Spleen (tissue), 11 donors: Measurements from ENCODE around the gene MERTK. TPM values are rescaled to one million over a fixed set of nuclear protein-coding genes. Genes with fewer than 3 reads are reported as not detected.

Experiments used
- DNase-seq: peaks from one replicate; pipeline ENCODE4 v3.0.0-alpha.2; 2020
- H3K27ac ChIP-seq, 8 donors: fragments of 200-600 bp; sonication (generic) in 7 of 8; 1 replicate in 4 of 8; 2 replicates in 4 of 8; pipeline versions ENCODE4 v1.5.0 to v1.8.0; 2016 to 2021; ENCODE audit warnings: inconsistent platforms in 4 of 8, mild to moderate bottlenecking in 4 of 8, moderate library complexity in 1 of 8
- H3K27me3 ChIP-seq, 7 donors: fragments of 200-600 bp; sonication (generic) in 6 of 7; replicated peaks in 1 of 7; 1 replicate in 4 of 7; 2 replicates in 3 of 7; pipeline versions ENCODE4 v1.5.0 to v1.8.0; 2016 to 2021; ENCODE audit warnings: inconsistent platforms in 3 of 7, mild to moderate bottlenecking in 1 of 7
- H3K36me3 ChIP-seq, 6 donors: fragments of 200-600 bp; sonication (generic) in 5 of 6; 1 replicate in 4 of 6; 2 replicates in 2 of 6; pipeline versions ENCODE4 v1.5.0 to v1.8.0; 2016 to 2021; ENCODE audit warnings: inconsistent platforms in 2 of 6
- H3K4me1 ChIP-seq, 6 donors: fragments of 200-600 bp; sonication (generic) in 5 of 6; 1 replicate in 3 of 6; 2 replicates in 3 of 6; pipeline versions ENCODE4 v1.5.0 to v1.8.0; 2016 to 2021; ENCODE audit warnings: inconsistent platforms in 3 of 6
- H3K4me3 ChIP-seq, 8 donors: fragments of 200-600 bp; sonication (generic) in 7 of 8; 1 replicate in 4 of 8; 2 replicates in 4 of 8; pipeline versions ENCODE4 v1.5.0 to v1.8.0; 2016 to 2021; ENCODE audit warnings: inconsistent platforms in 4 of 8, mild to moderate bottlenecking in 4 of 8, moderate library complexity in 2 of 8
- H3K9me3 ChIP-seq, 8 donors: fragments of 200-600 bp; sonication (generic) in 7 of 8; 1 replicate in 4 of 8; 2 replicates in 4 of 8; pipeline versions ENCODE4 v1.5.0 to v1.8.0; 2016 to 2021; ENCODE audit warnings: inconsistent platforms in 4 of 8
- POLR2A ChIP-seq, 3 donors: fragments of 450-650 bp; IDR thresholded peaks; one replicate each; pipeline ENCODE4 v1.5.1; 2017; ENCODE audit warnings: antibody characterized with exemption in 3 of 3, mild to moderate bottlenecking in 1 of 3
- POLR2AphosphoS5 ChIP-seq, 3 donors: sonication (generic); formaldehyde crosslinking; IDR thresholded peaks; one replicate each; pipeline ENCODE4 v1.5.1; 2017; ENCODE audit warnings: antibody characterized with exemption in 3 of 3
- WGBS, 5 donors: extraction: QIAGEN DNeasy Blood & Tissue Kit in 3 of 5; methylation state at CpG; one replicate each; pipeline versions ENCODE4 v1.1.5 to v1.1.7; 2013 to 2018; 5-methylcytosine and 5-hydroxymethylcytosine counted together
- intact Hi-C: fragments of 100-400 bp; cut with DNase I; formaldehyde crosslinking; loops from one replicate; pipeline ENCODE4 v1.15.0; 2023; ENCODE audit warnings: low total_unique reads
- polyA plus RNA-seq, 3 donors: library from polyadenylated mRNA; stranded (reverse); fragments of 200-250 nt; gene quantifications; one replicate each; pipeline ENCODE4 v1.2.1, GENCODE V29; 2013
- total RNA-seq, 7 donors: library from RNA; depleted of rRNA in 3 of 7; stranded (reverse); fragments of >200 nt in 3 of 7; fragmentation: NEBNext Ultra II Directional in 4 of 7; extraction: Animal tissue kit (Norgen Biotek cat#: 25700) in 4 of 7; gene quantifications; one replicate each; pipeline versions ENCODE4 v1.1.0 to v1.2.1, GENCODE V29; 2016 to 2021
- TF ChIP-seq, protein P1 (sequence below), 11 experiments: fragments of 200-600 bp in 7 of 11; fragments of 450-650 bp in 4 of 11; sonication (generic) in 4 of 11; IDR thresholded peaks in 8 of 11; conservative IDR thresholded peaks in 3 of 11; 1 replicate in 7 of 11; 2 replicates in 4 of 11; pipeline versions ENCODE4 v1.4.0 to v1.8.0; 2016 to 2021; ENCODE audit warnings: antibody characterized with exemption in 11 of 11, inconsistent platforms in 4 of 11, mild to moderate bottlenecking in 1 of 11
- donor health status: healthy with polysubstance abuse.
- donor health status: DM: no; HTN: no; CAD: no; lungs with moderate emphysema.
- donor health status: DM: no; HTN: no; CAD: no.
- donor health status: Bipolar disorder and iron deficiency.
- donor health status: healthy.
- donor health status: DM: no; HTN: no; CAD: no.
- donor health status: DM: yes; HTN: yes; CAD: no.

Gene MERTK
- total and polyA plus RNA-seq, 10 donors: 6.9 to 127 (median 49.7) TPM

DNA sequence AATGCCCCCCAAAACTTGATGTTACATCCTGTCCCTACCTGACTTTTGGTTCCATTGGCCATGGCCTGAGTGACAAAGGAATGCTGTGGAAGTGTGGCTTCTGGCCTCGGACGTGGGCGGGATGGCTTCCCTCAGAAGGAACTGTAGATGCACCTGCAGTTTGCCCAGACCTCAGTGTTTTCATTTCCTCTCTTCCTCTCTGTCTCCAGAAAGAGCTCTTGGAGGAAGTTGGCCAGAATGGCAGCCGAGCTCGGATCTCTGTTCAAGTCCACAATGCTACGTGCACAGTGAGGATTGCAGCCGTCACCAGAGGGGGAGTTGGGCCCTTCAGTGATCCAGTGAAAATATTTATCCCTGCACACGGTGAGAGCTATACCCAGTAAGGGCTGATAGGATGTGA, 95.6 kb downstream of the MERTK start:
- no peaks in the 10 kb centered on the region for H3K27me3 ChIP-seq
- H3K4me1 ChIP-seq: no peaks in the 10 kb centered on the region
- H3K36me3 ChIP-seq: peaks cover 0 to 64% (median 0%) of the 10 kb centered on the region in 6 donors
- DNase-seq: no peak
- no peak overlapping the region for H3K27ac ChIP-seq
- intact Hi-C loops: no loop called here
- H3K4me3 ChIP-seq: no peak overlapping the region
- peak in 1 of 3 donors; percentile 55 for TF ChIP-seq POLR2AphosphoS5 (IDR thresholded peaks at IDR 0.05)
- TF ChIP-seq POLR2A (IDR thresholded peaks at IDR 0.05): no peak
- TF ChIP-seq, protein P1, sequence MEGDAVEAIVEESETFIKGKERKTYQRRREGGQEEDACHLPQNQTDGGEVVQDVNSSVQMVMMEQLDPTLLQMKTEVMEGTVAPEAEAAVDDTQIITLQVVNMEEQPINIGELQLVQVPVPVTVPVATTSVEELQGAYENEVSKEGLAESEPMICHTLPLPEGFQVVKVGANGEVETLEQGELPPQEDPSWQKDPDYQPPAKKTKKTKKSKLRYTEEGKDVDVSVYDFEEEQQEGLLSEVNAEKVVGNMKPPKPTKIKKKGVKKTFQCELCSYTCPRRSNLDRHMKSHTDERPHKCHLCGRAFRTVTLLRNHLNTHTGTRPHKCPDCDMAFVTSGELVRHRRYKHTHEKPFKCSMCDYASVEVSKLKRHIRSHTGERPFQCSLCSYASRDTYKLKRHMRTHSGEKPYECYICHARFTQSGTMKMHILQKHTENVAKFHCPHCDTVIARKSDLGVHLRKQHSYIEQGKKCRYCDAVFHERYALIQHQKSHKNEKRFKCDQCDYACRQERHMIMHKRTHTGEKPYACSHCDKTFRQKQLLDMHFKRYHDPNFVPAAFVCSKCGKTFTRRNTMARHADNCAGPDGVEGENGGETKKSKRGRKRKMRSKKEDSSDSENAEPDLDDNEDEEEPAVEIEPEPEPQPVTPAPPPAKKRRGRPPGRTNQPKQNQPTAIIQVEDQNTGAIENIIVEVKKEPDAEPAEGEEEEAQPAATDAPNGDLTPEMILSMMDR (IDR thresholded peaks at IDR 0.05 in 8 of 11, conservative IDR thresholded peaks at IDR 0.05 in 3 of 11): no peak
- H3K9me3 ChIP-seq: no peaks in the 10 kb centered on the region
- WGBS, 5 donors: 57 to 78% (median 73%) methylated on average over 8 of the region's 8 CpGs

DNA sequence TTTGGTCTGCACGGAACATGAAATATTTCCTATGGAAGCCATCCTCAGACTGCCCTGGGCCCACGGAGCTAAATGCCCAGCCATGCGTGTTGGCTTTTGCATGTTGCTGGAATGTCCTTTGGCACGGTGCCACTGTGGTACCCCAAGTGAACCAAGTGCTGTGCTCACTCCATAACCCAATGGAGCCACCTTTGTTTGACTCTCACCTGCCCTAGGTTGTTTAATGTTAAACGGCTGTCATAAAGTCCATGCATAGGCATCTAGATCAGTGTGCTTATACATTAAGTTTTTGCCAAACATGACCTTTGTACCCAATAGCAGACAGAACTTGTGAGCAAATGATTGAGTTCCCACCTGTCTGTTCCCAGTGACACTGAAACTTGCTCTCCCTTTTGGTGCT, 96.7 kb downstream of the MERTK start:
- TF ChIP-seq POLR2AphosphoS5 (IDR thresholded peaks at IDR 0.05): no peak
- TF ChIP-seq, protein P1 (IDR thresholded peaks at IDR 0.05 in 8 of 11, conservative IDR thresholded peaks at IDR 0.05 in 3 of 11): no peak
- no peak for TF ChIP-seq POLR2A (IDR thresholded peaks at IDR 0.05)
- Histone ChIP-seq H3K4me1 (no peaks in the 10 kb centered on the region), H3K27ac (no peak overlapping the region), H3K4me3 (no peak overlapping the region), H3K27me3 (no peaks in the 10 kb centered on the region), H3K36me3 (peaks cover 0 to 63% (median 0%) of the 10 kb centered on the region in 6 donors), H3K9me3 (no peaks in the 10 kb centered on the region)
- intact Hi-C loops: no loop called here
- 78 to 99% (median 95%) methylated on average over 5 of the region's 5 CpGs for WGBS, 5 donors
- DNase-seq: no peak

DNA sequence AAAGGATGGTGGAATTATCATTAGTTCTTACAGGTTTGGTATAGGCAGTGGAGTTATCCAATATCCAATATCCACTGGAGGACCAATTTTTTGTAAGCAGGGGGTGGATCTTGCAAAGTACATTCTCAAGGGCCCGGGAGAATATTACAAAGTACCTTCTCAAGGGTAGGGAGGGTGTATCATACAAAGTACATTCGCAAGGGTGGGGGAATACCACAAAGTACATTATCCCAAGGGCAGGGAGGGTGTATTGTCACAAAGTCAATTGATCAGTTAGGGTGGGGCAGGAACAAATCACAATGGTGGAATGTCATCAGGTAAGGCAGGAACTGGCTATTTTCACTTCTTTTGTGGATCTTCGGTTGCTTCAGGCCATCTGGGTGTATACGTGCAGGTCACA, 101.4 kb downstream of the MERTK start:
- Histone ChIP-seq H3K27ac (peak overlapping the region in 1 of 8 donors; percentile 72), H3K9me3 (no peaks in the 10 kb centered on the region), H3K4me1 (peaks cover 4 to 46% (median 28%) of the 10 kb centered on the region in 6 donors), H3K27me3 (no peaks in the 10 kb centered on the region), H3K4me3 (no peak overlapping the region), H3K36me3 (peaks cover 0 to 59% (median 0%) of the 10 kb centered on the region in 6 donors)
- TF ChIP-seq, protein P1 (IDR thresholded peaks at IDR 0.05 in 8 of 11, conservative IDR thresholded peaks at IDR 0.05 in 3 of 11): no peak
- TF ChIP-seq POLR2AphosphoS5 (IDR thresholded peaks at IDR 0.05) (no peak), POLR2A (IDR thresholded peaks at IDR 0.05) (no peak)
- 71 to 97% (median 95%) methylated on average over 4 of the region's 4 CpGs for WGBS, 5 donors
- DNase-seq: no peak
- intact Hi-C loops: no loop called here

DNA sequence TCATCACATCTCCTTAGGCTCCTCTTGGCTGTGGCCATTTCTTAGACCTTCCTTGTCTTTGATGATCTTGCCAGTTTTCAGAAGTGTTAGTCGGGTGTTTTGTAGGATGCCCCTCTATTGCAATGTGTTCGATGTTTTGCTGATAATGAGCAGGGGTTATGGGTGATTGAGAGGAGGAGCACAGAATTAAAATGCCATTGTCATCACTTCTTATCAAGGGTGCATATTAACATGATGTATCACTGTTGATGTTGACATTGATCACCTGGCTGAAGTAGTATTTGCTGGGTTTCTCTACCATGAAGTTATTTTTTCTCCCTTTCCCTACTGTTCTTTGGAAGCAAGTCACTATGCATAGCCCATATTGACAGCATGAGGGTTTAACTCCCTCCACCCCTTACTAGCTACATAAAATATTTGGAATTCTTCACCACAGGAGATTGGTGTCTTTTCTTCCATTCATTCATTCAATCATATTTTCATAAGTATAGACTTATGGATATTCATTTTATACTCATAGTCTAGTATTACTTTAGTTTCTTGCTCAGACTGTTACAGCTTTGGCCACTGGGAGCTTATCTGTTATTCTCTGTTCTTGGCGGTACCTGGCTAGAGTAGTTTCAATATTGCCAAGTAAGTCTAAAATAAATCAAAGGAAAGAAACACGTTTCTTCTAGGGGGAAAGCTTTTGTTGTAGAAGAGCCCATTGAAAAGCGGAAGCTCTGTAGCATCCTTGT, 102.2 kb downstream of the MERTK start:
- Histone ChIP-seq H3K27ac (peak overlapping the region in 7 of 8 donors; percentile 12 to 72 (median 65)), H3K9me3 (no peaks in the 10 kb centered on the region), H3K27me3 (no peaks in the 10 kb centered on the region), H3K36me3 (peaks cover 0 to 56% (median 0%) of the 10 kb centered on the region in 6 donors), H3K4me1 (peaks cover 4 to 53% (median 33%) of the 10 kb centered on the region in 6 donors), H3K4me3 (no peak overlapping the region)
- intact Hi-C loops: no loop called here
- DNase-seq: no peak
- WGBS, 5 donors: 79 to 87% (median 83%) methylated on average over 5 of the region's 5 CpGs
- TF ChIP-seq POLR2AphosphoS5 (IDR thresholded peaks at IDR 0.05): no peak
- TF ChIP-seq, protein P1 (IDR thresholded peaks at IDR 0.05 in 8 of 11, conservative IDR thresholded peaks at IDR 0.05 in 3 of 11): no peak
- TF ChIP-seq POLR2A (IDR thresholded peaks at IDR 0.05): no peak
